ENCODE measurements around the gene ARRDC5. TPM values are rescaled to one million over a fixed set of nuclear protein-coding genes. Genes with fewer than 3 reads are reported as not detected.
"Not testable (repeated sequence)": the region's sequence is repeated elsewhere in the genome, so short reads cannot be mapped to it uniquely, and the experiment has no call there.

The ARRDC5 gene
- polyA plus RNA-seq, 4 donors = 0.08 to 0.09 TPM; not detected in 2

DNA sequence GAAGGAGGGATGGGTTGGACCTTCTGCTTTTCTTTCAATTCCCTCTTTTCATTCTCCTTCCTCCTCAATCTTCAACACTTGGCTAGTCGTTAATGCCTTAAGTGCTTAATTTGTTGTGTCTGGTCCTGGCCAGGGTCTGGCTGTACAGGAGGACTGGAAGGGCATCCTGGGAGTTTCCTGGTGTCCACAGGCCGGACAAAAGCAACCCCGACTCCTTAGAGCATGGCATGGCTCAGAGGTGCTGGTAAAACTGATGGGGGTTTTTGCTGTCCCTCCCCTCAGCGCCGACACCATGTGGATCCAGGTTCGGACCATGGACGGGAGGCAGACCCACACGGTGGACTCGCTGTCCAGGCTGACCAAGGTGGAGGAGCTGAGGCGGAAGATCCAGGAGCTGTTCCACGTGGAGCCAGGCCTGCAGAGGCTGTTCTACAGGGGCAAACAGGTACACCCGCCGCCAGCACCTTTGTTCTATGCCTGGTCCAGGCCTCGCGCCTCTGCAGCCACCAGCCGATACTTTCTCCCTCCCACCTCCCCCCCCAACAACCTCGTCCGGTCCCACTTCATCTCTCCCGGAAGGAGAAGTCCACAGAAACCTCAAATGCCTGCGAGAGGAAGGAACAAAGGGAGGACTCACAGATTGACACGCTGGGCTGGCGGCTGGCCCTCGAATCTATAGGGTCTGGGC lies 8.0 kb upstream of the ARRDC5 start:
- DNase-seq (ENCODE audit: low read depth in 4 of 4, low spot score in 3 of 4) = no peak

DNA sequence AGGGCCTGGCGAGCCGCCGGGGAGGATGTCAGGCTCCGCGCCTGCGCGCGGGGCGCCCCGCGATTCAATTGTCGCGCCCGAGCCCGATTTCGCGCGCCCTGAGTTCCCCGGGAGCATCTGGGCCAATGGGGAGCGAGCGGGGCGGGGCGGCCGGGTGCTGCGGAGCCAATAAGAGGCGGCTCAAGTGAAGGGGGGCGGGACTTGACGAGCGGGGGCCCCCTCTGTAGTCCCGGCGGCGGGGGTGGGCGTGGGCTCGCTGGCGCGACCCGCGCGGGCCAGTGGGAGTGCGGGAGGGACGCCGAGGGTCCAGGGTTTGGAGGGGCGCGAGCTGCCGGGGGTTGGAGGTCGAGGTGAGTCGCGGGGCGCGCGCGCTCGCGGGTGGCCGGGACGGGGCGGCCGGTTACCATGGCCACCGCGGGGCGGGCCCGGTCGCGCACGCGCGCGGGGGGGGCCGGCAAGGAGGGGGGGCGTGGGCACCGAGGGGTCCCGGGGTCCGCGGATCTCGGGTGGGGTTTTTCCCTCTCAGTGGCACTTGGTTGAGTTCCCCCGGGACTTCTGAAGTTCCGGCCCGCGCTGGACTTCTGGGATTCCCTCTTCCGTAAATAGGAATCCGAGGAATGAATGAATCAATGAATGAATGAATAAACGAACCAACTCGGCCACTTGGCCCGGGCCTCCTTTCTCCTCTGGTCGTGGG lies 7.3 kb upstream of the ARRDC5 start:
- peak in 2 of 4 donors; percentile 76 to 80 for DNase-seq (ENCODE audit: low read depth in 4 of 4, low spot score in 3 of 4)

DNA sequence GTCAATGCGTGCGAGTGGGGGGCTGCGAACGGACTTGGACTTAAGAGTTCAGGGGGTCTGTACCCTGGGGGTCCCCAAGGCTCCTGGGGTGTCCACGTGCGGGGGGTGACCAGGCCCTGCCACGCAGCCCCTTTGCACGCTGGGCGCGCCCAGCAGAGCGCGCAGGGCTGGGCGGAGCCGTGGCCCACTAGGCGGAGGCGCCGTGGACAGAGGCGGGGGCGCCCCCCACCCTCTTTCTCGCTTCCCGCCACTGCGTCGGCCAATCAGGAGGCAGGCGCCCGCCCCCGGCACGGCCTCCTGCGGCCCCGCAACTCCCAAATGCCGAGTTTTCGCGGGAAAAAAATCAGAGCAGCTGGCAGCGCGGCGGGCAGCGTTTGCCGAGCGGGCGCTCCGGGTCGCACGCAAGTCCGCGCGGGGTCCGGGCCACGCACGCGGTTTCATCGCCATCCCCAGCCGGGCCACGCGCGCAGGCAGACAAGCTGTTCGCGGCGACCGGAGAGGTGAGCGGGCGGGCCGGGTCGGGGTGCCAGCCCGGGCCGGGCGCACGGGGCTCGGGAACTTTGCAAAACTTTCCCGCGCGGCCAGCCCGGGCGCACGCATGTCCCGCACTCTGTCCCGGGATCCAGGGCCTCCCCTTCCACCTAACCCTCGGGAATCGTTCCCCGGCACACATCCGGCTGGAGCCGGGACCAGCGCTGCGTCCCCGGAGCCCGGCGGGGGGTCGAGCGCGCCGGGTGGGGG lies 6.6 kb upstream of the ARRDC5 start, which contains the start of gene UHRF1:
Gene UHRF1, plus strand, starts transcription at position 346 of the 741 bp plus-strand sequence. CDS start 1,385 bp downstream, outside the sequence.
- DNase-seq (ENCODE audit: low read depth in 4 of 4, low spot score in 3 of 4) = no peak

DNA sequence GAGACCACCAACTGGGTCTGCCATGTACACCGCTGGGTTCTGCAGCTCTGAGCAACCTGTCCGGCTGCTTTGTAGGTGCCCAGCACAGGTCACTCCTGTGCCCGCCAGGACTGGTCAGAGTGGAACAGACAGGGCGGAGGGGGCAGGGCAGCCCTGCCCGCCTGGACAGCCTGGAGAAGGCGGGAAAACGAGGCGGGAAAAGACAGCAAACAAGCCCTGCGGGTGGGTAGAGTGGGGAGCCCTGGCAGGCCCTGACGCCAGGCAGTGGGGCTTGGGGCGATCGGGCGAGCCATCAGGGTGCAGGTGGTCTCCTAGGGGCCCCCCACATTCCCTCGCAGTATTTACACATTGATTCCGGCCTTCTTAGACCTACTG lies 6.1 kb upstream of the ARRDC5 start:
- no peak for DNase-seq (ENCODE audit: low read depth in 4 of 4, low spot score in 3 of 4)

DNA sequence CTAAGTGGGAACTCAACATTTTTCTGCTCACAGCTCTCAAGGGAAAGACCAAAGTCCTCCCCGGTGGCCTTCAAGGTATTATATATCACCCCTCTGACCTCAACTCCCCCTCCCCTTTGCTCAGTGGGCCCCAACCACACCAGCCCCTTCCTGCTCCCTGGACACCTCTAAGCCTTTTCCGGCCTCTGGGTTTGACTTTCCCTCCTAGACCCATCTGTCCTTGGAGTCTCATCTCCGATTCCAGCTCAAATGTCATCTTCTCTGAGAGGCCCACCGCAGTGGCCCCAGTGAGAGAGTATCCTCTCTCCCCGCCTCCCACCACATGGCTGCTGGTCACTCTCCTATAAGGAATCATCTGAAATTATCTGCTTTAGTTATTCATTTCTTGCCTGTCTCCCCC lies 5.7 kb upstream of the ARRDC5 start:
- no peak for DNase-seq (ENCODE audit: low read depth in 4 of 4, low spot score in 3 of 4)

DNA sequence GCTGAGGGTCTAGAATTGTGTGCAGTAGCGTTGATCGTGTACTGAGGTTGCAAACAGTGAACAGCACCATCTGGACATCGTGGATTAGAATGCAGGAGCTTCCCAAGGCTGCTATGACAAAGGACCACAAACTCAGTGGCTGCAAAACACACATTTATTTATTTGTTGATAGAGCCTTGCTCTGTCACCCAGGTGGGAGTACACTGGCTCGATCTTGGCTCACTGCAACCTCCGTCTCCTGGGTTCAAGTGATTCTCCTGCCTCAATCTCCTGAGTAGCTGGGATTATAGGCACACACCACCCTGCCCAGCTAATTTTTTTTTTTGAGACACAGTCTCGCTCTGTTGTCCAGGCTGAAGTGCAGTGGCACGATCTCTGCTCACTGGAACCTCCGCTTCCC lies 4.3 kb upstream of the ARRDC5 start:
- DNase-seq (ENCODE audit: low read depth in 4 of 4, low spot score in 3 of 4) = no peak

DNA sequence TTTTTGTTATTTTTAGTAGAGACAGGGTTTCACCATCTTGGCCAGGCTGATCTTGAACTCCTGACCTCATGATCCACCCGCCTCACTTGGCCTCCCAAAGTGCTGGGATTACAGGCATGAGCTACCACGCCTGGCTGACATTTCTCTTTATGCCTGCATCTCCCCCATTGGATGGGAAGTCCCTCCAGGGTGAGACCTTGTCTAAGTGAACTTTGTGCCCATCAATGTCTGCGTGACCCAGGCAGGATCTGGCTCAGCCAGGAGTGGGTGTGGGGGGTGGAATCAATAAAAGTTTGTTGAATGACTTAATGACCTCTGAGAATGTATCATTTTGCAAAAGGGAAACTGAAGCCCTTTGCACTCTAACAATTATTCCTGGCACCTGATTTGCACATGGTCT lies 1.8 kb upstream of the ARRDC5 start:
- no peak for DNase-seq (ENCODE audit: low read depth in 4 of 4, low spot score in 3 of 4)

DNA sequence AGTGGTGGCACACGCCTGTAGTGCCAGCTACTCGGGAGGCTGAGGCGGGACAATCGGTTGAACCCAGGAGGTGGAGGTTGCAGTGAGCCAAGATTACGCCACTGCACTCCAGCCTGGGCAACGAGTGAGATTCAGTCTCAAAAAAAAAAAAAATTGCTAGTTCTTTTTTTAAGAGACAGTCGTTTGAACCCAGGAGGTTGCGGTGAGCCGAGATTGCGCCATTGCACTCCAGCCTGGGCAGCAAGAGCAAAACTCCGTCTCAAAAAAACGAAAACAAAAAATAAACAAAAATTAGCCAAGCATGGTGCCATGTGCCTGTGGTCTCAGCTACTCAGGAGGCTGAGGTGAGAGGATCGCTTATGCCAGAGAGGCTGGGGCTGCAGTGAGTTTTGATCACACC lies 1.8 kb downstream of the ARRDC5 start:
- DNase-seq (ENCODE audit: low read depth in 4 of 4, low spot score in 3 of 4) = not testable (repeated sequence)

DNA sequence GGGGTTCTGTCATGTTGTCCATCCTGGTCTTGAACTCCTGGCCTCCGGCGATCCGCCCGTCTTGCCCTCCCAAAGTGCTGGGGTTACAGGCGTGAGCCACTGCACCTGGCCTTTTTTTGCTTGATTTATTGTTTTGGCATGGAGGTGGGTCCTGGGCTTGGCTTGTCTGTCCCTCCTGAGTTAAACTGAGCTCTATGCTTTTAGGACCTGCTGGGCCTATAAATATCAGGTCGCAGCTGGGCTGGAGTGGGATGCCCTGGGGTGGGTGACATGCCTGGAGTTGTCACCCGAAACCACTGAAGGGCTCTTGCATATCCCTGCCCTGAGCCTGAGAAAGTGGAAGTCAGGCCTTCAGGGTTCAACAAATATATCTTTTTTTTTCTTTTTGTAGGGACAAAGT lies 5.5 kb downstream of the ARRDC5 start:
- DNase-seq (ENCODE audit: low read depth in 4 of 4, low spot score in 3 of 4) = no peak

DNA sequence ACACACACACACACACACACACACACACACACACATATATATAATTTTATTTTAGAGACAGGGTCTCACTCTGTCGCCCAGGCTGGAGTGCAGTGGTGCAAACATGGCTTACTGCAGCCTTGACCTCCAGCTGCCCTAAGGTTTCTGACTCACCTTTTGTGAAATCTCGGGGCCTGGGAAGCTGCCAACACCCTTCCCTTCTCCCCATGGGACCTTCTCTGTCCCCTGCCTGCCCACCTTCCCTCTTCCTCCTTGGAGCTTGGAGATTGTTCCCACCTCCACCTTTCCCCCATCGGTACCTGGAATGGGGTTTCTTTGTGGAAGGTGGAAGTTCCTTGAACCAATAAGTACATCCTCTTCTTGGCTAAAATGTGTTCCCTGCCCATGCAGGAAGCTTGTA lies 6.3 kb downstream of the ARRDC5 start:
- no peak for DNase-seq (ENCODE audit: low read depth in 4 of 4, low spot score in 3 of 4)

DNA sequence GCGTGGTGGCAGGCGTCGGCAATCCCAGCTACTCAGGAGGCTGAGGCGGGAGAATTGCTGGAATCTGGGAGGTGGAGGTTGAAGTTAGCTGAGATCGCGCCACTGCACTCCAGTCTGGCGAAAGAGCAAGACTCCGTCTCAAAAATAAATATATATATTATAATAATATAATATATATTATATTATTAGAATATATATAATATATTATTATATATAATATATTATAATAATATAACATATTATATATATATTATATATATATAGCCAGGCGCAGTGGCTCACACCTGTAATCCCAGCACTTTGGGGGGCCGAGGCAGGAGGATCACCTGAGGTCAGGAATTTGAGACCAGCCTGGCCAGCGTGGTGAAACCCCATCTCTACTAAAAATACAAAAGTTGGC lies 9.7 kb downstream of the ARRDC5 start:
- DNase-seq (ENCODE audit: low read depth in 4 of 4, low spot score in 3 of 4) = not testable (repeated sequence)

DNA sequence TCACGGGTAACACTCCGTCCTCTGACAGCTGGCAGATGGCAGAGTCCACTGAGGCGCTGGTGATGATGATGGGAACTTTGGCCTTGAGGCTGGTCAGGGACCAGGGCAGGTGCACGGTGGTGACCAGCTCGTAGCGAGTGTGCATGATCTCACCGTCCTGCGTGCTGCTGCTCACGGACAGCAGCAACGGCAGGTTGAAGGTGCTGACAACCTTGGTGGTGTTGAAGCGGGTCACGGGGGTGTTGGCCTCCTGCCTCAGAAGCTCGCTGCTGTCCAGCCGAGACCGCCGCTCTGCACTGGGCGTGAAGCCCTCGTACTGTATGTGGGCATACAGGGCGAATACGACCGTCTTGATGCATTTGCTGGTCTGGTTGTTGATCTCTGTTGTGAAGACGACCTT lies 11.6 kb downstream of the ARRDC5 start:
- no peak for DNase-seq (ENCODE audit: low read depth in 4 of 4, low spot score in 3 of 4)

DNA sequence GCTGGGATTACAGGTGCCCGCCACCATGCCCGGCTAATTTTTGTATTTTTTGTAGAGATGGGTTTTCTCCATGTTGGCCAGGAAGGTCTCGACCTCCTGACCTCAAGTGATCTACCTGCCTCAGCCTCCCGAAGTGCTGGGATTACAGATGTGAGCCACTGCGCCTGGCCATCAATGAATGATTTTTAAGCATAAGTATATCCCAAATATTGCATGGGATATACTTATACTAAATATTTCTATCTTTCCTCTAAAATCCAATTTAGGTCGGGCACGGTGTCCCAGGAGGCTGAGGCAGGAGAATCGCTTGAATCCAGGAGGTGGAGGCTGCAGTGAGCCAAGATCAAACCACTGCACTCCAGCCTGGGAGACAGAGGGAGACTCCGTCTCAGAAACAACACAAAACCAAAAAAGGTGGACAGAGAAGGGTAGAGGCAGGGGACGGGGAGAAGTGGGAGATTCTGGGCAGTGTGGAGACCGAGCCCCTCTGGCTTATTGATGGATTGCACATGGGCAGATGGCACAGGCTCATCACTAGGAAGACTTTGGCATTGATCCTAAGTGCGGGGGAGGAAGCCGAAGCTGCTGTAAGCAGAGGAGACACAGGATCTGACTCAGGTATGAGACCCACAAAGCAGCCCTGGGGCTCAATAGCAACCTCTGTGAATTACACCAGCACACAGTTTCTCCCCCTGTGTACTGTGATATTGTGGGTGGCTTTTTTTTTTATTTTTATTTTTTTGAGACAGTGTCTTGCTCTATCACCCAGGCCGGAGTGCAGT lies 13.5 kb downstream of the ARRDC5 start:
- no peak for DNase-seq (ENCODE audit: low read depth in 4 of 4, low spot score in 3 of 4)

DNA sequence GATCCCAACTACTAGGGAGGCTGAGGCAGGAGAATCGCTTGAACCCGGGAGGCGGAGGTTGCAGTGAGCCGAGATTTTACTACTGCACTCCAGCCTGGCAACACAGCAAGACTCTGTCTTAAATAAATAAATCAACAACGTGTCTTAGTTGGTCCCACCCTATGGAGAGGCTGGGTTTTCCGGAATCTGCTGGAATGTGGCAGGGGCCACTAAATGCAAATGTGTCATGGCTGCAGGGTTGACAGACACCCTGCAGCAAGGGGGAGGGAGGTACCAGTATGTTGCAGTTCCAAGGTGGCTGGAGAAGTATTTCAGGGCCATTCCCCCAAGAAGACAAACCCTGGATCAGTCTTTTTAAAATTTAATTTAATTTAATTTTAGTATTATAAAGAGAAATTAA lies 14.9 kb downstream of the ARRDC5 start:
- DNase-seq (ENCODE audit: low read depth in 4 of 4, low spot score in 3 of 4) = not testable (repeated sequence)

DNA sequence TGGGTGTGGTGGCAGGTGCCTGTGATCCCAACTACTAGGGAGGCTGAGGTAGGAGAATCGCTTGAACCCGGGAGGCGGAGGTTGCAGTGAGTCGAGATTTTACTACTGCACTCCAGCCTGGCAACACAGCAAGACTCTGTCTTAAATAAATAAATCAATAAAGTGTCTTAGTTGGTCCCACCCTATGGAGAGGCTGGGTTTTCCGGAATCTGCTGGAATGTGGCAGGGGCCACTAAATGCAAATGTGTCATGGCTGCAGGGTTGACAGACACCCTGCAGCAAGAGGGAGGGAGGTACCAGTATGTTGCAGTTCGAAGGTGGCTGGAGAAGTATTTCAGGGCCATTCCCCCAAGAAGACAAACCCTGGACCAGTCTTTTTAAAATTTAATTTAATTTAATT lies 17.7 kb downstream of the ARRDC5 start:
- DNase-seq (ENCODE audit: low read depth in 4 of 4, low spot score in 3 of 4) = not testable (repeated sequence)

DNA sequence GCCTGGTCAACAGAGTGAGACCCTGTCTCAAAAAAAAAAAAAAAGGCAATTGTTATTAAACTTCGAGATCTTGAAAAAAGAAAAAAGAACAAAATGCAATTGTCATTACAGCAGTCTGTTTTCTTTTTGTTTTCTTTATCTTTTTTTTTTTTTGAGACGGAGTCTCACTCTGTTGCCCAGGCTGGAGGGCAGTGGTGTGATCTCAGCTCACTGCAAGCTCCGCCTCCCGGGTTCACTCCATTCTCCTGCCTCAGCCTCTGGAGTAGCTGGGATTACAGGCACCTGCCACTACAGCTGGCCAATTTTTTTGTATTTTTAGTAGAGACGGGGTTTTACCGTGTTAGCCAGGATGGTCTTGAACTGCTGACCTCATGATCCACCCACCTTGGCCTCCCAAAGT lies 19.8 kb downstream of the ARRDC5 start:
- DNase-seq (ENCODE audit: low read depth in 4 of 4, low spot score in 3 of 4) = not testable (repeated sequence)

DNA sequence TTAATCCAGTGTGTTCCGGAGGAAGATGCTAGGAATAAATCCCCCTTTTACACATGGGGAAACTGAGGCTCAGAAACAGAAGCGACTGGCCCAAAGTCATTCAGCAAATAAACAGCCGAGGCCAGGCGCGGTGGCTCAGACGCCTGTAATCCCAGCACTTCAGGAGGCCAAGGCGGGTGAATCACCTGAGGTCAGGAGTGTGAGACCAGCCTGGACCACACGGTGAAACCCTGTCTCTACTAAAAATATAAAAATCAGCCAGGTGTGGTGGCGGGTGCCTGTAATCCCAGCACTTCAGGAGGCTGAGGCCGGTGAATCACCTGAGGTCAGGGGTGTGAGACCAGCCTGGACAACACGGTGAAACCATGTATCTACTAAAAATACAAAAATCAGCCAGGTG lies 23.7 kb downstream of the ARRDC5 start:
- no peak for DNase-seq (ENCODE audit: low read depth in 4 of 4, low spot score in 3 of 4)

DNA sequence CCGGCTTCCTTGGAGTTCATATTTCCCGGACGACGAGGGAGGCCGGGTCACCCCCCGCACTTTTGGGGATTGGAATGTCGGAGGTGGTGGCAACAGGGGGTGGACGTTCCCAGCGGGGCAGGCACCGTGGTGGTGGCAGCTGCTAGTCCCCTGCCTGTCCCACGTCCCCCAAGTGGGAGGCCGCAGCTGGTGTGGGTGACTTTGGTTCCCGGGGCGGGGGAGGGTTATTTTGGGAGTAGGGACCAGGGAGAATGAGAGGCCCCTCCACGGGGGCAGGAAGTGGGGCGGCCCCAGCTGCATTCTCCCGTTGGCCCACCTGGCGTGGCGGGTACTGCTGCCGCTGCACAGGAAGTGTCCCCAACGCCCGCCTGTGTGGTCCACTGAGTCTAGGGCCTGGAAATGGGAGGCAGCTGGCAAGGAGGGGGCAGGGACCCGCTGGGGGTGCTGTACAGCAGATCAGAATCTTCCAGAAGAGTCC lies 24.2 kb downstream of the ARRDC5 start:
- no peak for DNase-seq (ENCODE audit: low read depth in 4 of 4, low spot score in 3 of 4)

DNA sequence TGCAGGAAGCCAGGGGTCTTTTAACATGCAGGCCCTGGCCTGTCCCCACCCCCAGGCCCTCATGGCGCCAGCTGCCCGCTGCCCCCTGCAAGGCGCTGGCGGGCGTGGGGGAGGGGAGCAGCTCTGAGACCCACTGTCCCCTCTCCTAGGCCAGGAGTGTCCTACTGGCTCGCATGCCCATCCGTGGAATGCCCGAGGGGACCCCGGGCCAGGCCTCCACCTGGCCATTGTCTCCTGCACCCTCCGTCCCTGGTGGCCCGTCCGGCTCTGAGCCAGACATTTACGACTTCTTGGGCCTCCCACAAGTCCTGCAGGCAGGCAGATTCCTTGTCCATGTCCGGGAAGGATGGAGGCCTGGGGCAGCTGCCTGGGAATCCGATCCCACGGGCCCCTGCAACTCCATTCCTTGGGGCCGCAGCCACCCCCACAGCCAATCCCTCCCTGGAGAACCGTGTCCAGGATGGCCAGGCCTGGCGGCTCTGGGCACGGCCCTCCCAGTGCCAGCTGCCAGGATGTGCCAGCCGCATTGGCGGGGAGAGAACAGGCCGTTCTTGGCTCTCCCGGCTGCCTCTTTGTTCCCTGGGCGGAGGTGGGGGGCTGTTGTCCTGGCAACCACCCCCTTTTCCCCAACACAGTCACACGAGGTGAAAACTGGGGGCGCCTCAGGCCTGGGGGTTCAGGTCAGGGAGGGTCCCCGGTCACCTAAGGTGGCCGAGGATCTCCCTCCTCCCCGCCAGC lies 24.8 kb downstream of the ARRDC5 start:
- DNase-seq (ENCODE audit: low read depth in 4 of 4, low spot score in 3 of 4) = no peak

DNA sequence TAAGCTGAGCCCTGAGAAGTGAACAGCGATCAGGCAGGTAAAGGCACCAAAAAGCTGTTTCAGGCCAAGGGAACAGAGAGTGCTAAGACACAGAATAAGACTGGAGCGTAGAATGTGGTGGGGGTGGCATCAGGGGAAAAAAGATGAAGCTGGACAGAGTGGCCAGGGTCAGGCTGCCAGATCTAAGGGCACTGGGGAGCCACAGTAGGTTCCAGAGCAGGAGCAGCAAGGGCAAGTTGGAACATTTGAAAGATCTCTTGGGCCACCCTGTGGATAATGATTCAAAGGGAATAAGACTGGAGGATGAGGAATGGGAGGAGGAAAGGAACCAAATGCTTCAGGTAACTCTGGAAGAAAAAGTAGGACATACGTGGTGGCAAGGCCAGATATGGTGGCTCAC lies 28.8 kb downstream of the ARRDC5 start:
- no peak for DNase-seq (ENCODE audit: low read depth in 4 of 4, low spot score in 3 of 4)

Measured in left renal pelvis (tissue), 4 donors.